ENCODE data around the gene RAB6B. TPM values are rescaled to one million over a fixed set of nuclear protein-coding genes. Genes with fewer than 3 reads are reported as not detected.

RAB6B gene
- total and polyA plus RNA-seq, 7 experiments from 2014 or later, result 0.14 to 1.2 (median 0.22) TPM; not detected in 3

GRCh38 chr3:133930341-133930933 lies 34.8 kb upstream of the RAB6B start:
- no peaks in the 10 kb centered on the region for H3K9me3 ChIP-seq (ENCODE audit: control insufficient read depth in 2 of 3, low read length in 3 of 3)
- H3K27ac ChIP-seq (ENCODE audit: low read depth, low read length), result no peak overlapping the region
- H3K4me1 ChIP-seq (ENCODE audit: control insufficient read depth in 2 of 2, insufficient read depth in 2 of 2, low read length in 2 of 2), result peaks cover 0 to 4% of the 10 kb centered on the region in 2 donors
- Mint-ChIP-seq H3K9me3 (no peaks in the 10 kb centered on the region), H3K27me3 (peaks cover 5 to 19% (median 10%) of the 10 kb centered on the region in 5 donors), H3K36me3 (no peaks in the 10 kb centered on the region), H3K27ac (no peak overlapping the region), H3K4me1 (peaks cover 4 to 14% (median 5%) of the 10 kb centered on the region in 7 donors), H3K4me3 (no peak overlapping the region)
- POLR2A ChIA-PET, result no interaction called here
- DNase-seq, result no peak
- peaks cover 0 to 3% of the 10 kb centered on the region in 2 donors for H3K27me3 ChIP-seq (ENCODE audit: control insufficient read depth in 2 of 2, insufficient read depth in 2 of 2, low read length in 2 of 2)
- H3K4me3 ChIP-seq (ENCODE audit: low read length), result no peak overlapping the region
- H3K36me3 ChIP-seq (ENCODE audit: control insufficient read depth in 2 of 3, insufficient read depth in 3 of 3, low read length in 3 of 3), result no peaks in the 10 kb centered on the region
- CTCF ChIA-PET, result no interaction called here
- no peak for ATAC-seq
- intact Hi-C loops (cut with micrococcal nuclease), result loop anchor here in 1 of 2 donors (5.0 kb wide), 1 partner anchor 282 kb away; no protein-coding TSS in a partner anchor

GRCh38 chr3:133928903-133929607 lies 33.4 kb upstream of the RAB6B start:
- Histone ChIP-seq H3K4me3 (ENCODE audit: low read length) (no peak overlapping the region), H3K27me3 (ENCODE audit: control insufficient read depth in 2 of 2, insufficient read depth in 2 of 2, low read length in 2 of 2) (peaks cover 0 to 3% of the 10 kb centered on the region in 2 donors), H3K27ac (ENCODE audit: low read depth, low read length) (no peak overlapping the region), H3K36me3 (ENCODE audit: control insufficient read depth in 2 of 3, insufficient read depth in 3 of 3, low read length in 3 of 3) (no peaks in the 10 kb centered on the region), H3K4me1 (ENCODE audit: control insufficient read depth in 2 of 2, insufficient read depth in 2 of 2, low read length in 2 of 2) (peaks cover 0 to 4% of the 10 kb centered on the region in 2 donors), H3K9me3 (ENCODE audit: control insufficient read depth in 2 of 3, low read length in 3 of 3) (no peaks in the 10 kb centered on the region)
- Mint-ChIP-seq H3K9me3 (no peaks in the 10 kb centered on the region), H3K36me3 (no peaks in the 10 kb centered on the region), H3K27me3 (peaks cover 5 to 24% (median 10%) of the 10 kb centered on the region in 5 donors), H3K4me1 (peaks cover 4 to 14% (median 5%) of the 10 kb centered on the region in 7 donors), H3K27ac (no peak overlapping the region), H3K4me3 (peak overlapping the region in 7 of 10 donors; percentile 1 to 48 (median 37))
- CTCF ChIA-PET, result interaction anchor here (0.6 to 1.0 kb wide), 2 partner anchors 265 to 817 kb away, joined by 3 read pairs; no protein-coding TSS in a partner anchor
- intact Hi-C loops (cut with micrococcal nuclease), result loop anchor here (2.0 to 10.0 kb wide), 4 partner anchors 484 to 1202 kb away; partner anchors contain the start of genes ANAPC13 (in 2 of the 2) and CEP63 (in 2 of the 2)
- ATAC-seq (no peak), DNase-seq (no peak)
- POLR2A ChIA-PET, result interaction anchor here (0.5 kb wide), 1 partner anchor 123 kb away, joined by 3 read pairs; no protein-coding TSS in a partner anchor

- intact Hi-C loops (cut with micrococcal nuclease), result loop anchor here (2.0 to 10.0 kb wide), 4 partner anchors 484 to 1202 kb away; partner anchors contain the start of genes ANAPC13 (in 2 of the 2) and CEP63 (in 2 of the 2)
- peaks cover 0 to 3% of the 10 kb centered on the region in 2 donors for H3K27me3 ChIP-seq (ENCODE audit: control insufficient read depth in 2 of 2, insufficient read depth in 2 of 2, low read length in 2 of 2)
- no peaks in the 10 kb centered on the region for H3K9me3 ChIP-seq (ENCODE audit: control insufficient read depth in 2 of 3, low read length in 3 of 3)
- peaks cover 5 to 26% (median 10%) of the 10 kb centered on the region in 5 donors for H3K27me3 Mint-ChIP-seq
- ChIA-PET CTCF (interaction anchor here (0.8 to 1.0 kb wide), 2 partner anchors 265 to 1202 kb away, joined by 3 to 4 read pairs; no protein-coding TSS in a partner anchor), POLR2A (no interaction called here)
- peaks cover 4 to 14% (median 5%) of the 10 kb centered on the region in 7 donors for H3K4me1 Mint-ChIP-seq
- peak overlapping the region in 2 of 9 donors; percentile 56 to 69 for H3K27ac Mint-ChIP-seq
- H3K4me3 Mint-ChIP-seq, result peak overlapping the region in 9 of 10 donors; percentile 1 to 85 (median 73)
- no peak for ATAC-seq
- H3K36me3 ChIP-seq (ENCODE audit: control insufficient read depth in 2 of 3, insufficient read depth in 3 of 3, low read length in 3 of 3), result no peaks in the 10 kb centered on the region
- no peaks in the 10 kb centered on the region for H3K9me3 Mint-ChIP-seq
- no peaks in the 10 kb centered on the region for H3K36me3 Mint-ChIP-seq
- DNase-seq, result no peak
- H3K4me3 ChIP-seq (ENCODE audit: low read length), result peak overlapping the region; percentile 51
- no peak overlapping the region for H3K27ac ChIP-seq (ENCODE audit: low read depth, low read length)
- H3K4me1 ChIP-seq (ENCODE audit: control insufficient read depth in 2 of 2, insufficient read depth in 2 of 2, low read length in 2 of 2), result peaks cover 0 to 4% of the 10 kb centered on the region in 2 donors
Measured at GRCh38 chr3:133928136-133928893, 32.6 kb upstream of the RAB6B start.

GRCh38 chr3:133927540-133928066 lies 31.9 kb upstream of the RAB6B start:
- peak; percentile 64 to 88 (median 81) for DNase-seq
- peak overlapping the region; percentile 58 to 85 (median 74) for H3K4me3 Mint-ChIP-seq

GRCh38 chr3:133926736-133927539 lies 31.3 kb upstream of the RAB6B start:
- Mint-ChIP-seq H3K27ac (peak overlapping the region in 1 of 9 donors; percentile 20), H3K4me3 (peak overlapping the region; percentile 50 to 83 (median 74)), H3K36me3 (no peaks in the 10 kb centered on the region), H3K9me3 (no peaks in the 10 kb centered on the region), H3K27me3 (peaks cover 5 to 26% (median 10%) of the 10 kb centered on the region in 5 donors), H3K4me1 (peaks cover 4 to 14% (median 5%) of the 10 kb centered on the region in 7 donors)
- intact Hi-C loops (cut with micrococcal nuclease), result loop anchor here (1.0 to 10.0 kb wide), 11 partner anchors 108 to 1201 kb away; partner anchors contain the start of genes ANAPC13 (in 2 of the 2), CEP63 (in 2 of the 2) and CDV3 (in 1 of the 2)
- H3K27ac ChIP-seq (ENCODE audit: low read depth, low read length), result peak overlapping the region; percentile 43
- ChIA-PET POLR2A (no interaction called here), CTCF (interaction anchor here (1.4 kb wide), 1 partner anchor 107 kb away, joined by 3 read pairs; no protein-coding TSS in a partner anchor)
- peaks cover 0 to 4% of the 10 kb centered on the region in 2 donors for H3K4me1 ChIP-seq (ENCODE audit: control insufficient read depth in 2 of 2, insufficient read depth in 2 of 2, low read length in 2 of 2)
- no peak for ATAC-seq
- peaks cover 0 to 3% of the 10 kb centered on the region in 2 donors for H3K27me3 ChIP-seq (ENCODE audit: control insufficient read depth in 2 of 2, insufficient read depth in 2 of 2, low read length in 2 of 2)
- no peaks in the 10 kb centered on the region for H3K9me3 ChIP-seq (ENCODE audit: control insufficient read depth in 2 of 3, low read length in 3 of 3)
- peak overlapping the region; percentile 43 for H3K4me3 ChIP-seq (ENCODE audit: low read length)
- DNase-seq, result no peak
- no peaks in the 10 kb centered on the region for H3K36me3 ChIP-seq (ENCODE audit: control insufficient read depth in 2 of 3, insufficient read depth in 3 of 3, low read length in 3 of 3)

More at GRCh38 chr3:133927540-133928066, 31.9 kb upstream of the RAB6B start:
- H3K9me3 Mint-ChIP-seq, result no peaks in the 10 kb centered on the region
- Histone ChIP-seq H3K4me3 (ENCODE audit: low read length) (peak overlapping the region; percentile 51), H3K4me1 (ENCODE audit: control insufficient read depth in 2 of 2, insufficient read depth in 2 of 2, low read length in 2 of 2) (peaks cover 0 to 4% of the 10 kb centered on the region in 2 donors), H3K27me3 (ENCODE audit: control insufficient read depth in 2 of 2, insufficient read depth in 2 of 2, low read length in 2 of 2) (peaks cover 0 to 3% of the 10 kb centered on the region in 2 donors), H3K9me3 (ENCODE audit: control insufficient read depth in 2 of 3, low read length in 3 of 3) (no peaks in the 10 kb centered on the region), H3K36me3 (ENCODE audit: control insufficient read depth in 2 of 3, insufficient read depth in 3 of 3, low read length in 3 of 3) (no peaks in the 10 kb centered on the region), H3K27ac (ENCODE audit: low read depth, low read length) (peak overlapping the region; percentile 43)
- no peaks in the 10 kb centered on the region for H3K36me3 Mint-ChIP-seq
- CTCF ChIA-PET, result interaction anchor here (0.8 kb wide), 1 partner anchor 1201 kb away, joined by 4 read pairs; no protein-coding TSS in a partner anchor
- peaks cover 5 to 26% (median 10%) of the 10 kb centered on the region in 5 donors for H3K27me3 Mint-ChIP-seq
- H3K4me1 Mint-ChIP-seq, result peaks cover 4 to 14% (median 5%) of the 10 kb centered on the region in 7 donors
- POLR2A ChIA-PET, result no interaction called here
- H3K27ac Mint-ChIP-seq, result peak overlapping the region in 2 of 9 donors; percentile 56 to 69
- peak; percentile 97 for ATAC-seq
- intact Hi-C loops (cut with micrococcal nuclease), result loop anchor here (1.0 to 10.0 kb wide), 12 partner anchors 108 to 1201 kb away; partner anchors contain the start of genes ANAPC13 (in 2 of the 2), CEP63 (in 2 of the 2) and CDV3 (in 1 of the 2)
